ENCODE data around the gene WNK2.

WNK2 gene

DNA sequence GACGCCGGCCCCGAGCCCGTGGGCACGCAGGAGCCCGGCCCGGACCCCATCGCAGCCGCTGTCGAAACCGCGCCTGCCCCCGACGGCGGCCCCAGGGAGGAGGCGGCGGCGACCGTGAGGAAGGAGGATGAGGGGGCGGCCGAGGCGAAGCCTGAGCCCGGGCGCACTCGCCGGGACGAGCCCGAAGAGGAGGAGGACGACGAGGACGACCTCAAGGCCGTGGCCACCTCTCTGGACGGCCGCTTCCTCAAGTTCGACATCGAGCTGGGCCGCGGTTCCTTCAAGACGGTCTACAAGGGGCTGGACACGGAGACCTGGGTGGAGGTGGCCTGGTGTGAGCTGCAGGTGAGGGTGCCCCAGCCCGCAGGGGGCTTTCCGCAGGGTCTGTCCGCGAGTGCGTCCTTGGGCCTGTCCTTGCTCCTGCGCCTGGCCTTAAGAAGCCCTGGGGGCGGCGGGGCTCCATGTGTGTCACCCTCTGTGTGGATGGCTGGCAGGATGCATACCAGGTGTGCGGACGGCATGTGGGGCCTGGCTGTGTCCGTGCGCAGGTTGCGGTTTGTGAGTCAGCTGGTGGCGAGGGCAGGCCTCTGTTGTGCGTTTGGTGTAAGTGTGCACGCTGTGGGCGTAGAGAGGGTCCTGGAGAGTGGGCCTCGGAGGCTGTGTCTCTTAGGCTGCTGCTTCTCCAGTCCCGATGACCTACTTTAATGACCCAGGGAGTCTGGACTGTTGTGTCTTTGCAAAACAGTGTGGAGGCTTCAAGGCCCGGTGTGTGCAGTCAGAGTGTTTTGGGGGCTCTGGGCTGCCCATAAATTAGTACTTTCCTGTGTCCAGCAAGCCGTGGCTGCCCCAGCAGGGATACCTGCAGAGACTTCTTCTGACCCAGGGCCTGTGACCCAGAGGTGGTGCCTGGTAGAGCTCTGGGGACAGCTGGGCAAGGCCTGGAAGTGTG, 1.6 kb downstream of the WNK2 start:
- no peak for DNase-seq (ENCODE audit: low read depth in 2 of 2)

DNA sequence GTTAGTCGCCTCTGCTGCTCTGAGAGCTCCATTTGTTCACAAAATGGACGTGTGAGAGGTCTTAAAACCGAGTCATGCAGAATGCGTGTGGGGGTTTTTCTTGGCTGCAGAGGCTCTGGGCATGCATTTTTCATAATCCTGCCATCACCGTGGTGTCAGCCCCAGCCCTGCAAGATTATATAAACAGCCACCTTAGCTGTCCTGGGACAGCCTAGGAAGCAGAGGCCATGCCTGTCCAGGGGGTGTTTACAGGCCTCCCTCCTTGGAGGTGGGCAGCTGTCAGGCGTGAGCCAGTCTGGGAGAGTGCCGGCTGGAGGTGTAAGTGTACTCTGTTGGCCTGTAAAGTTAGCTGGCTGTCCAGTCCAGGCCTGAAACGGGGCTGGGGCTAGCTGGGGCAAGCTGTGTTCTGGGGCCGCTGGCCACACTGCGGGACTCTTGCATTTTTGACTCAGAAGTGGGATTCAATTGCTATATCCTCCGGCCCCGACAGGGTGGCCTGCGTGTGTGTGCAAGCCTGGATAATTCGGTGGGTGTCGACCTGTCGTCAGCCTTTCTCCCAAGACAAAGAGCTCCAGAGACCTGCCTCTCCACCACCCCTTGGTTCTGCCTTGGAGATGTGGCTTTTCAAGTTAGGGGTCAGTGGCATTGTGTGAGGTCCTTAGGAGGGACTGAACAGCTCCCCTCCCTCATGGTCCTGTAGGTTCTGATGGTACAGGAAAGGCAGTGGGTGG, 2.4 kb downstream of the WNK2 start:
- DNase-seq (ENCODE audit: low read depth in 2 of 2), result no peak

DNA sequence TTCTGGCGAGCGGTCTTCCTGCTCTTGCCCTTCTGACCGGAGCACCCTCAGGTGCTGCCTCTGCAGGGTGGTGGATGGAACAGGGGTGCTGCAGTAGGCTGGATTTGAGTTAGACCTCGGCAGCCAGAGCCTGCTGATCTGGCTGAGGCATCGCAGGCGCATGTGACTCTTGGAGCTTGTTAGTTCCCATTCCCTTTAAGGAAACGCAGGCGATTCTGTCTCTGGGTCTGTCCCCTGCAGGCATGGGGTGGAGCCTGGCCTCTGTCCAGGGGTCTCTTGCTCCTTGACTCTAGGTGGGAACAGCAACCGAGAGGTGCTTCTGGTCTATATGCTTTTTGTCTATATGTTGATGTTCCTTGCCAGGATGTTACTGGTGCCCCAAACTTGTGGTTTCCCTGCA, 3.1 kb downstream of the WNK2 start:
- DNase-seq (ENCODE audit: low read depth in 2 of 2), result no peak

DNA sequence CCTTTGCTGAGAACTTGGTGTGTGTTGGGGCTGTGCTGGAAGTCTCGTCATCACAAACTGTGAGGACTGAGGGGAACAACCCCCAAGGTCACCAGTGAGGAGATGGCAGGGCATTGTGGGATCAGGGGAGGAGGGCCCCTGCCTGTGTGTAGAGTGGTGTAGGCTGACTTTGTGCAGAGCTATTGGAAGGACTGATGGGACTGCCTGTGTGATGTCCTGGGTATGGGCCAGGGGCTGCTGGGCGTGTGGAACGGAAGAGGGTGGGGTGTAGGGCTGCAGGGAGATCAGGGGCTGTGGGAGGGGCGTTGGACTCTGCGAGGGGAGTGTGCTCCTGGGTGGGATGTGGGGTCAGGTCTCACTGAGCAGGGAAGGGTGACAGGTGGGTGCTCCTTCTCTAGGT, 3.6 kb downstream of the WNK2 start:
- no peak for DNase-seq (ENCODE audit: low read depth in 2 of 2)

DNA sequence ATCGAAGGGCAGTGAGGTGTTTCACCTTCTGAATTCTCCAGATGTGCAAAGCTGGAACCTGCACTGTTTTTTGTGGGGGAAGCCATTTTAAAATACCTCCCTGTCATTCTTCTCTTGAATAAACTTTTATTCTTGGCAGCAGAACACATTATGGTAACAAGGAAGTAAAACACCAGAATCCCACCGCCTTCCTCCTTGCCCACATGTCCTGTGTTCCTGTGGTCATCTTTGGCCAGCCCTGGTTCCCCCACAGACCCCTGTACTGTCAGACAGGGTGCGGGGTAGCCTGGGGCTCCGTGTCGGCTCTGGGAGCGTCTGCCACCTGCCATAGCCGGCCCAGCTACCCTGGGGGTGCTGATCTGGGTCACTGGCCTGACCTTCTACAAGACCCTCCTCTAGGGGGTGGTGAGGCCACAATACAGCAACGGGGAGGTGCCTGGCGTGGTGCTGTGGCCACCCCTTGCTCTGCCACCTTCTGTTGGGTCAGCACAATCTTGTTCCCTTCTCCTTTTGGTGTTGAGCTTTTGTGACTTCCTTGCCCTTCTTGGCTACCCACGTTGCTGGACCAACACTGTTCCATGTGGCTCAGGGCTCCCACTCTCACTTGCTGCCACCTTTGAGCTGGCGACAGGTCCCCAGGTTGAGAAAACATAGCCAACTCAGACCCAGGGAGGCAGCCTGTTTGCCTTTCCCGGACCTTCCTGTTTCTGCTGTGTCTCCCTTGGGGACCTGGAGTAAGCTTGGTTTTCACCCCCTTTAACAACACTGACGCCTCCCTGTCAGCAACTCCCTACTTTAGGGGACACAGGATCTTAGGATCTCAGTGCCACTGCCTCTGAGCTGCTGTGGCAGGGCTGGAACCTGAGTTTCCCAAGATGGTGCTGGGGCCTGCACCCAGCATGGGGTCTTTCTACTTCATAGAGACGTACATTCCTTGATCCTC, 4.8 kb downstream of the WNK2 start:
- no peak for DNase-seq (ENCODE audit: low read depth in 2 of 2)

DNA sequence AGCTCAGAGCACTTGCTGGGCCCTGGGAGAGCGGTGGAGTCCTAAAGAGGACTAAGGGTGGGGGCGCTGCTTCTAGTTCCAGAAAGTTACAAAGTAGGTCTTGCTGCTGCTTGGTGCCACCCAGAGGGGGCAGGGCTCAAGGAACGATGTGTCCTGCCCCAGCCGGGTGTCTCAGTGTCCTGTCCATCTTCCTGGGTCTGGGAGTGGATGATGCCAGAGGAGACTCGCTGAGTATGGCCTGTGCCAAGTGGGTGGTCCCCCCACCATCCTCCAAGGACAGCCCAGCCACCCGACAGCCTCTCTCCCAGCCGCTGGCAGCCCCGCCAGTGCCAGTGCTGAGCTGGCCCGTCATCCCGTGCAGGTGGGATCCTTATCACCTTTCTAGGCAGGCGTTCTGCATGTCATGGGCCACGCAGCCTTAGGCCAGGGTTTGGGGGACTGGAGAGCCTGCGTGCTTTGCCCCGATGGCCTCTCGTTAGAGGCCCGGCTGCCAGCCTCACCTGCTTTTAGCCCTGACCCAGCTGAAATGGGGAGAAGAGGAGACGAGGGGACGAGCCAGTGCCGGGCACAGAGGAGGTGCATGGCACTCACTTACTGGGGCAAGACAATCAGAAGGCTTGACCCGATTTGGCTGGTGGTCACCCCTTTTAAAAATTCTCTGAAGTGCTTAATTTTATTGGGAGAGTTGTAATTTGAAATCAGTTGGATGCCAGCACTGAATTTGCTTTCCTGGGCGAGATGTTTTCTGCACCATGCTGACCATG, 5.6 kb downstream of the WNK2 start:
- no peak for DNase-seq (ENCODE audit: low read depth in 2 of 2)

DNA sequence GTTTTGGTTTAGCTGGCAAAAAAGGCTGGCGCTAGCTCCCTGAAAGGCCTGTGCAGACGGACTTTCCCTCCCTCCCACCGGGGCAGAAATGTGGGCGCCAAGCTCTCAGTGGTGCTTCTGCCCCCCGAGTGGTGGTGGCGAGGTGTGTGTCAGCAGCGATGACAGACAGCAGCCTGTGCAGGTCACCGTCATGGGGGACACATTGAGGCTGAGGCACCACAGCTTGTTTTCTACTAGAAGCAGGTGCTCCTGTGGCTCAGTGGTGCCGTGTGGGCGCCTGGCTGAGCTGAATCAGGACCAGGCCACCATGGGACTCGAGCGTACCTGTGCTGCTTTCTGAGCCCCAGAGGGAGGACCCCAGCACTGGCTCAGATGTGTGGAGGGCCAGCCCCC, 6.2 kb downstream of the WNK2 start:
- no peak for DNase-seq (ENCODE audit: low read depth in 2 of 2)

DNA sequence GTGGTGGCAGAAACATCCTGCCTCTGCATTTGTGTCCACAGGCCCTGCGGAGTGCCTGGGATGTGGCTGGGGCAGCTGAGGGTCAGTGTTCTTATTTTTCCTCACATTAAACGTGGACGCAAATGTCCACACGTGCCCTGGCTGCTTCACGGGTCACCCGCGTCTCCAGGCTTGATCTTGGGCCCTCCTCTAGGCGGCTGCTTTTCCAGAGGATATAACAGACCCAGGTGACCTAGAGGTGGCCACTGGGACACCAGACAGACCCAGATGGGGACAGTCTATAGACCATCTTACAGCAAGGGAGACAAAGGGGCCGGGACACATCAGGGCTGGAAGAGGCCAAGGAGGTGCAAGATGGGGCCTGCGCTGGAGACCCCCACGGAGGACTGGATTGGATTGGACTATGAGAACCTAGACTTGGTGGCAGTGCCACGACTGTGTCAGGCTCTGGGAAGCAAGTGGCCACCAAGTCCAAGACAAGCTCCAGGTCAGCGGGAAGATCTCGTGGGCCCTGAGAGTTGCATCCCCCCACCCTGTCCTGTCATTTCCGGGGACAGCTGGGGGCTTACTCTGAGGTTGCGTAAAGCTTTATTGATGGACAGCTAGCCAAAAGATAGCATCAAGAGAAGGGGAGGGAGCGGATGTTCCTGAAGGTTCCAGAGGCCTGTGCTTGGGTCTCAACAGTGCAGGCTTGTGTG, 6.9 kb downstream of the WNK2 start:
- DNase-seq (ENCODE audit: low read depth in 2 of 2), result no peak

DNA sequence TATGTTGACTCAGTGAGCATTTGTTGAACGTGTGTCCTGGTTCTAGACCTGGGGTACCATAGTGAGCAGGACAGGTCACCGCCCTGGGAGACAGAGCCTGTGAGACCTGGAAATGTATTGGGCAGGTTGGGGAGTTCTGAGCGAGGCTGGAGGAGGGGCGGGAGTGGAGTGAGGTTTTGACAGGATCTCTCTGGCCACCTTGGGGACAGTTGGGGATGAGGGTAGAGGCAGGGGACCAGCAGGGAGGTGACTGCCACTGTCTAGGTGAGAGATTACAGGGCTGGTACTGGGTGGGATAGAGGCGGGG, 7.4 kb downstream of the WNK2 start:
- DNase-seq (ENCODE audit: low read depth in 2 of 2), result no peak

DNA sequence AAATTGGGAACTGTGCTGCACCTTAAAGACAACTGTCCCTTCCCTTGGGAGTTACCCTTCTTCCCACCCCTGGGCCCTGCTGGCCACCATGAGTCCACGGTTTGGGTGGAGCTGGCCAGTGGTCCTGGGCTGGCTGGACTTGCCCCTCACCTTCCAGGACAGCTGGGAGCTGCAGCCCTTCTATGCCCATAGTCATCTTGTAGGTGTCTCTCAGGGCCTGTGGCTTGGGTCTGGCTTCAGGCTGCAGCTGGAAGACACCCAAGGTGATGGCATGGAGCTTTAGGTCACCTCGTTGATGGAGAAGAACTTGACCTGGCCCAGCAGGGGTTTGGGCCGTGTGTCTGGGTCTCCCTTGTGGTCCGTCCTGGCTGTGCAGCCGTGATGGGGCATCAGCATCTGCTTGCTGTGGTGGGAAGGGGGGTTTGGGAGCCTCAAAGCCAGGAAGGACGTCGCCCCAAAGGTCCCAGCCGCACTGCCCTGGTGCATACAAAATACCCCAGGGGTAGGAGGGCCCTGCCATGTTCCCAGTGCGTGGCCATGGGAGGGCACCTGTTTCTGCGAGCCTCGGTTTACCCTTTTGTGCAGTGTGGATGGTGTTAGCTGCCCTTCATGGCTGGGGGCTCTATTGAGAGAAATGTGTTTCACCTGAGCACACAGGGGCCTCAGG, 8.9 kb downstream of the WNK2 start:
- no peak for DNase-seq (ENCODE audit: low read depth in 2 of 2)

DNA sequence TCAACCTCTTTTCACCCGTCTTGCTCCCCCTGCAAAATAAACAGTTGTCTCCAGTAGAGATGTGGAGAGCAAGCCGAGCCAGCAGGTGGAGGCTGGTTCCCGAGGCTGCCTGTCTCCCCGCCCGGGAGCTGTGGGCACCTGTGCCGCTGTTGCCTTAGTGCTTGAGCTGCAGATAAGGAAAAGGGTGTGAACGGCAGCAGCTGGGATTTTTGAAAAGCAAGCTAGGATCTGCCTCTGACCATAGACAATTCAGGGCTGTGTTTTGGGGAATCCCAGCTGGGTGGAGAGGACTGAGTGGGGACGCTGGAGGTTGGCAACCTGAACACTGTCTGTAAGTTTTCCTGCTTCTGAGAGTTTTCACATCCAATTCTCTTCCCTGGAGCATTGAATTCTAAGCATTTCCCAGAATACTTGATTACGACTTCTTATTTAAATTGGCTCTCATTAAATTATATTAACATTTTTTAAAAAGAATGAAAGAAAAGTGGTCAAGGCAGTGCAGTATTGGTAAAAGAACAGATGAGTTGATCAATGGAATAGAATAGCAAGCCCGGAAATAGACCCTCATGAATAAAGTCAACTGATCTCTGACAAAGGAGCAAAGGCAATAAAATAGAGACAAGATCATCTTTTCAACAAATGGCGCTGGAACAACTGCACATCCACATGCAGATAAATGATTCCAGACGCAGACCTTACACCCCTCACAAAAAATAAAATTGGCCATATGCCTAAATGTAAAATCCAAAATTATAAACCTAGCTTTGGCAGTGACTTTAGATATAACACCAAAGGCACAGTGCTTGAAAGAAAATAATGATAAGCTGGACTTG, 9.7 kb downstream of the WNK2 start:
- DNase-seq (ENCODE audit: low read depth in 2 of 2), result no peak

DNA sequence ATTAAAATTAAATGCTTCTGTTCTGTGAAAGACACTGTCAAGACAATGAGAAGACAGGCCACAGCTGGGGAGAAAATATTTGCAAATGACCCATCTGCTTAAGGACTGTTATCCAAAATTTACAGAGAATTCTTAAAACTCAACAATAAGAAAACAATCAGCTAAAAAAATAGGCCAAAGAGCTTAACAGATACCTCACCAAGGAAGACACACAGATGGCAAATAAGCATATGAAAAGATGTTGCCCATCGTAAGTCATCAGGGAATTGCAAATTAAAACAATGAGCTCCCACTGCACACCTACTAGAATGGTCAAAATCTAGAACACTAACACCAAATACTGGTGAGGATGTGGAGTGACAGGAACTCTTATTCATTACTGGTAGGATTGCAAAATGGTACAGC, 10.3 kb downstream of the WNK2 start:
- no peak for DNase-seq (ENCODE audit: low read depth in 2 of 2)

DNA sequence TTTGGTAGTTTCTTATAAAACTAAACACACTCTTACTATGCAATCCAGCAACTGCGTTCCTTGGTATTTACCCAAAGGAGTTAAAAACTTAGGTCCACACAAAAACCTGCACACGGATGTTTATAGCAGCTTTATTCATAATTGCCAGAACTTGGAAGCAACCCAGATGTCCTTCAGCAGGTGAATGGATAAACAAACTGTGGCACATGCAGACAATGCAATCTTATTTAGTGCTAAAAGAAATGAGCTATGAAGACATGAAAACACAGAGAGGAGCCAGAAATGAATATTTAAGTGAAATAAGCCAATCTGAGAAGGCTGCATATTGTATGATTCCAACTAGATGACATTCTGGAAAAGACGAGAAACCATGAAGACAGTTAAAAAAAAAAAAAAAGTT, 10.7 kb downstream of the WNK2 start:
- DNase-seq (ENCODE audit: low read depth in 2 of 2), result no peak

DNA sequence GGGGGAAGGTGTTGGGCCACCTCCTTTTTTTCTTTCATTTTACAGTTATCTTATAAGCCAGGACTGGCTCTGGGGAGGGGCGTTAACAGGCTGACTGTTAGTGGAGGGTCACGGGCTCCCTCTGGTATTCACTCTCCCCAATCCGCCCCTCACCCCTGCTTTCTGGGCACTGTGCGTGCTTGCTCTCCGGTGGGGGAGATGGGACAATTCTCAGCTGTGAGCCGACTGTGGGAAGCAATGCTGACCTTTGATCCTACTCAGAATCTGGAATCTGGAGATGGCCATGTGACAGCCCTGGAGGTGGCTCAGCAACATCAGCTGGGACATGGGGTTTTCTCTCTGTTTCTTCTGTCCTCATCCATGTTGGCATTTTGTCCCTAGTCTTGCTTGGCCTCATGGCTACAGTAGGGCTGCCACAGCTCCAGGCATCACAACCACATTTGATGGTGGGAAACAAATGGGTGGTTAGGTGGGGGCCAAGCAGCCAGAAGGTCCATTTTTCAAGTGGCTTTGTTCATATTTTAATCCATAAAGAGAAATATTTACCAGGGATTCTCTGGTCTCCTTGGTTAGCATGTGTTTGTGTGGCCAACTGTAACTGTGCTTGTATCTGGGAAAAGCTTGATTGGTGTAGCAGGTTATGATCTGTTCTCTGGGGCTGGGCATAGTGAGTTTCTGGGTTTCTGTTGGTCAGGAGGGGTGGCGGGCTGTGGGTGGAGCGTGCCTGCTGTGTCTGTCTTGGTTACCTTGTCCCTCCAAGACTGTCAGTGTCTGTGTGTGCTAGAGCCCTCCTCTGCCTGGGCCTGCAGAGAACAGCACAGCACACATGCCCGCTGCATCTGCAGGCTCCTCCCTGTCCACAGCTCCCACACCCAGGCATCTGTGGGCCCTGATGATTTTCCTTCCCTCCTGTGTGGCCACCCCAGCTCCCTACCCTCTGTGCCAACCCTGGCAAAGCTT, 12.4 kb downstream of the WNK2 start:
- no peak for DNase-seq (ENCODE audit: low read depth in 2 of 2)

DNA sequence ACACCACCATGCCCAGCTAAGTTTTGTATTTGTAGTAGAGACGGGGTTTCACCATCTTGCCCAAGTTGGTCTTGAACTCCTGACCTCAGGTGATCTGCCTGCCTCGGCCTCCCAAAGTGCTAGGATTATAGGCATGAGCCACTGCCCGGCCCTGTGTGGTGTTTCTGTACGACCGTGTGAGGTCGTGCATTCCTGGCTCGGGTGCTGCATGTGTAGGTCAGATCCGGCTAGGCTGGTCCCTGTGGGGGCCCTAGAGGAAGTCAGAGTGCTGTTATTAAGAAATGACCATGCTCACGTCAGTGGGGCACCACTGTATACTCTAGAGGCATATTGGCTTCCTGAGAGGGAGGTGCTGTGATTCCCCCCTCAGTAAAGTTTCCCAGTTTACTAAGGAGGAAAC, 13.7 kb downstream of the WNK2 start:
- DNase-seq (ENCODE audit: low read depth in 2 of 2), result no peak

DNA sequence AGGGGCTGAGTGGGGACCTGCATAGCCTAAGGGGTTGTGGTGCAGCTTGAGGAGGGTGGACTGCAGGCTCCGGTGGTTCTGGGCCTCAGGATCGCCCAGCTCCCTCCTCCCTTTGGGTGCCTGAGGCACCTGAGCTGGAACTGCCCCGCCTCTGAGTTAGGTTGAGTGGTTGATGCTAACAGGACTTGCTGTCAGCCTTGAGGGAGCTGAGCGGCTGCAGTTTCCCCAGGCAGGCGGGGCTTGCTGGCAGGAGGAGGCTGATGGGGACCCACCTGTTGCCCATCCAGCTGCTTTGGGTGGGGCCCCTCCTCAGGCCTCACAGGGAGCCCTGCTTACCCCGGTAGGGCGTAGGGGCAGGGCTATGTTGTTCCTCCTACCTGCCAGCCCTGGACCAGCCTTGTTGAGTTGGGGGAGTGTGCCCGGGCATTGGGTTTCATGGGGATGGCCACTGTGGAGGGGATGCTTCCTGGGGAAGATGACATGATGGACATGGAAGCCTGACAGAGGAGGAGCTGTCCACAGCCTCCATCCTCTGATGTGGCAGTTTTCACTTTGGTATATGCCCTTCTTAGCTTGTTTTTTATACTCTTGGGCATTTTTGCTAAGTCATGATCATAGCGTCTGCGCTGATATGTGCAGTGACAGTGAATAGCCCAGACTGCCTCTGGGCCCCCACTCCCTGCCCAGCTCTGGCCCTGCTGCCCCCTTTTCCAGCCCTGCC, 14.3 kb downstream of the WNK2 start:
- no peak for DNase-seq (ENCODE audit: low read depth in 2 of 2)

DNA sequence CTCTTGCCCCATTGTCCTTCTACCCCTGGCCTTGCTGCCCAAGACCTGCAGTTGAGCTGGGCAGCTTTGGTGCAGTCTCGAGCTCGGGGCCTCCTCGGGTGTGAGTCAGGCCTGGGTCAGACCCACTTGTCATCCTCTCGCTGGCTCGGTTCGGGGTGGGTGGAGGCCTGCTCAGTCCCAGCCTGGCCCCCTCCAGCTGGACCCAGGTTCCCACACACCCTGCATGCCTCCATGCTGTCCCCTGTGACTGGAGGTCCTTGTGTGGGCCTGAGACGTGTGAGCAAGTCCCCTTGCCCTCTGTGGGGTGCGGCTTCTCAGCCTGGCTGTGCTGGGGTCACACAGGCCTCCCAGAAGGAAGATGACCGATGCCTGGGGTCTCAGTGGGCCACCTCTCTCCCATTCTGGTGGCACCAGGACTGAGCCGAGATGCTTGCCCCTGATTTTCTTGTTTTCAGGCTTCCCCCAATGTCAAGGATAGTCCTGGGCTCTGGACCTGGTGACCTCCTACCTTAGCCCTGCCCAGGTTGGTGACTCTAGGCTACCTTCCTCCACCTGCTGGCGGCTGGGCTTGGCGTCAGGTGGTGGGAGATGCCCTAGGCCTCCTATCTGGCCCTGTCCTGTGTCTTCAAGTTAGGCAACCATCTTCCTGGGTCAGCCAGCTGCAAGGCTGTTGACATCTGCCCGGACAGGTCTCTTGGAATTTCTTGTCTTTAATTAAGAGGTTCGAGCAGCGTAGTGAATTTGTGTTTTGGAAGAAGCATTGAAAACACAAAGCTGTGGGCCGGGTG, 15.1 kb downstream of the WNK2 start:
- DNase-seq (ENCODE audit: low read depth in 2 of 2), result no peak

All from fibroblast of skin of left biceps (primary cell).